Amygdala (tissue), 56 donors: Measurements from ENCODE around the gene TMEM255A.

ENCODE experiments used
- DNase-seq, 56 donors: peaks; one replicate each; lab custom pipeline; 2025; lab: John Stamatoyannopoulos, UW

Gene TMEM255A

DNA sequence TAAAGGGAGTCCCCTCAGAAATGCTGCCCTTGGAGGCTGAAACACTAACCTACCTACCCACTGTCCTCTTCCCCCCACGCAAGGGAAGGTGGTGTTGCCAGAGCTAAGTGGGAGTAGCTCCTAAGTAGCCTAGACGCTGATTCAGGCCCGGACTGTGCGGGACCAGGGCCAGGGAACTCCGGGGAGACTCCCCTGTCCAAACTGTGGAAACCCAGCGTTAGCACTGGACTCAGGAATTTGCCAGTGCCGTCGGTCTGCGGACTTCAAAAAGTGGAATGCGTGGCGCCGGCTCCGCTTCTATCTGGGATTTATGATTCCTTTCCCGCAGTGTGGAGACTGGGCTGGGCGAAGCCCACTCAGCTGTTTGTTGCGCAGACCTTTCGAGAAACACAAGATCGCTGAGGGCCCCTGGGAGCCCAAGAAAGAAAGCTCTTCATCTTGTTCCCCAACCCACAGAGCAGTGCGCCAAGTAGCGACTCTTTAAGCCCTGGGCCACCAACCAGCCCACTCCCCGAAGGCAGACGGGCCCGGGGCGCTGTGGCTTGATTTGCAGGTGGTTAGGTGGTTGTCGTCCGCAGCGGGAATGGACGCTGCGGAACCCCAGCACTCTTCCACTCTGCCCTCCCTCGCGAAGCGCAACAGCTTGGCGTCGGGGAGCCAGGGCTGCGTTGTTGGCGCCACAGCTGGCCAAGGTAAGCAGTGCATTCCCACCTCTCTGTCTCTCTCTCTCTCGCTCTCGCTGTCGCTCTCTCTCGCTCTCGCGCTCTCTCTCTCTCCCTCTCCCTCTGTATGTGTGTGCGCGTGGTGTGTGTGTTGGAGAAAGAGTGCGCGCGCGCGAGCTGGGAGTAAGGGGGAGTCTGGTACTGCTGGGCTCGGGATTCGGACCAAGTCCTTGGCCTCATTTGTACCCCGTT, 2.0 kb downstream of the TMEM255A start:
- peak in 30 of 56 donors; percentile 0 to 40 (median 10) for DNase-seq

DNA sequence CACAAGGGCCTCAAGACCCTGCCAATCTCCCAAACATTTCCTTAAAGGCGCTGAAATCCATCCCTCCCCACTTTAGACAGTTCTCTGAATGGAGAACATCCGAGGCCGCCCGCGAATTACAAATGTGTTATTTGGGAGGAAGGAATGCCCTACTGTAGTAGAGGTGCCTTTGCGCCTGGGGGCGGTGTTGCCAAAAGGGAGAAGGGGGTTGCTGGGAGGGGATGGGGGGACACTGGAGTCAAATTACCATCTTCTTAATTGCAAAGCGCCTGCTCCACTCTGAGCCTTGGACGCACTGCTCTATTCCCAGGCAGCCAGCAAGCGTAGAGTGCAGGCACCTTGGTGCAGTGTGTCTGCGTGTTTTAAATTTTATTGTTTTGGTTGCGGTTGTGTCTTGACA, 2.7 kb downstream of the TMEM255A start:
- no peak for DNase-seq

DNA sequence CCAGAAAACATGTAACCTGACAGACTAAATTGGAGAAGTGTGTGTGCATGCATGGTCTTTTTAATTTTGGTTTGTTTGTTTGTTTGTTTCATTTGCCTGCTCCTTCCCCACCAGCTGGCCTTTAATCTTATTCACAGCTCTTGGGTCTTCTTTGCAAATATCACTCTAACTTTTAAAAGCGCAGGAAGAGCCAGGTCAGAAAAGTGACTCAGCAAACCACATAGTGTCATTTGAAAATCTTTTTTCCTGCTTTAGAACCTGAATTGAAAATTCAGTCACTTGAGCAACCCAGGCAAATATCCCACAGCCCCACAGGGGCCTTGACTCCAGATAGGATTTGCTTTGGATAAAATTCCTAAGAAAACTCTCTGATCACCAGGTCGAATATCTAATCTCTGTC, 4.6 kb downstream of the TMEM255A start:
- DNase-seq, result no peak

DNA sequence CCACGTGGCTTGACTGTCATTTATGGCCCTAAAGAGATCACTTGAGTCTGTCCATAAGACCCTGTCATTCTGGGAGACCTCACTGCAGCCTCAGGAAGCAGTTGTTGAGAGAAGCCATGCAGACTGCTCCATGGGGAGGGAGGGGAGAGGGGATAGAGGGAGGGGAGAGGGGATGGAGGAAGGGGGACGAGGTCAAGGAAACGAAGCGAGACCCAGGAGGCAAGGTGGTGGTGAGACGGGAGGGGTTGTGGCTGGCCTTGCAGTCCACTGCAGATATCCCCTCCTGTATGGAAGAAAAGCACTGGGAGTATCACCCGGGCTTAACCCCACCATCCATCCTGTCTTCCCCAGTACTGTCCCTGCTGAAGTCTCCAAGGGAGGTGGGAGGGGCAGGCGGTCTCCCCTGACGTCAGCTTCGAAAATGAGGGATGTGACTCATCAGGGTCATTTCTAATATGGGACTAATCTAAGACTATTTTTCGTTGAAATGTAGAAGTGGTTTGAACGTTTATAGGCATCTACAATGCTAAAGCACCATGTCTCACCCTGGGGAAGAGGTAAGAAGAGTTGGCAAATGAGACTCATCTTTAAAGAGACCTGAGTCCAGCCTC, 5.6 kb downstream of the TMEM255A start:
- DNase-seq, result no peak

DNA sequence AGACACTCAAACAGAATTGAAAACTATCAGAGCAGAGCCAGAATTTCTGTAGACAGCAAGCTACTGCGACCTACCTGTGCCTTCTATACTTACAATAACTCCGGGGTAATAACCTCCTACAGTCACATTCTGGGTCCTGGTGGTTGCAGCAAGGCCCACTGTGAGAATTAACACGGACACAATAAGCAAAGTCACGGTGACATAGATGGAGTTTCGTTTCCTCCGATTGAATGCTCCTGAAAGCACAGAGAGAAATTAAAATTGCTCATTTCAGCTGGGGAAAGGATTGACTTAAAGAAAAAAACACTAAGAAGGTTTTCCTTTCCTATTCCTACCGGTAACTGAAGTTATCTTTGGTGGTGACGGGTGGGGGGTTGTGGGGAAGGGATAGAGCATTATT, 7.0 kb downstream of the TMEM255A start:
- DNase-seq, result no peak

DNA sequence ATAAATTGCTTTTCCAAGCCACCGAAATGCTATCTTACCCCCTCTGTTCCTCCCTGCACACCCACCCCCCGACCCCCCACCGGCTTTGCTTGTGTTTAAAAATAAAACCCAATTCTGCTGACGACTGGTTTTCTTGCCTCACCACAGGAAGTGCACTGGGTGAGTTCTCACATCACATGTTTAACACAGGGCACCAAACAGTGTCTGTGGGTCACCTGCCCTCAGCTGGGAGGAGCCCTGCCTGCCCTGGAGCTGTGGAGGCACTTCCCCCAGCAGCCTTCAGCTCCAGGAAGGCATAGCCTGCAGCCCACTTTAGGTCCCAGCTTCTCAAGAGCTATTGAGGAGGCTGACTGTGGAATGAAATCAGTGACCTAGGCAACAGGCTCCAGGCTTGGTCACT, 8.8 kb downstream of the TMEM255A start:
- peak in 6 of 56 donors; percentile 0 to 6 (median 3) for DNase-seq

DNA sequence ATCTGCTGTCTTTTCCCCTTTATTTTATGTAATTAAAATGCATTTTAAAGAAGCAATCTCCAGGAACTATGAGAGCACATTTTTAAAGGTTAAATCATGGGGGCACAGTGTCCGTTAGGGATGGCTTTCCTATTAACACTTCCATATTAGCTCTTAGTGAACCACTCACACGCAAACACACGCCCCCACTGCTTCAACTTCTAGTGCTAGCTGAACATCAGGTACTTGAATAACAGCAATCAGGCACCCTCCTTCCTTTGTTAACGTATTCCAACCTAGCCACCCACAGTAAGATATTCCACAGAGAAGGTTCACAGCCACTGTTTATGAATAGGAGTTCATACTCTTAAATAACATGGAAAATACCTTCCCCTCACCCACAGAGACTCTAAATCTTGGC, 9.3 kb downstream of the TMEM255A start:
- DNase-seq, result no peak

DNA sequence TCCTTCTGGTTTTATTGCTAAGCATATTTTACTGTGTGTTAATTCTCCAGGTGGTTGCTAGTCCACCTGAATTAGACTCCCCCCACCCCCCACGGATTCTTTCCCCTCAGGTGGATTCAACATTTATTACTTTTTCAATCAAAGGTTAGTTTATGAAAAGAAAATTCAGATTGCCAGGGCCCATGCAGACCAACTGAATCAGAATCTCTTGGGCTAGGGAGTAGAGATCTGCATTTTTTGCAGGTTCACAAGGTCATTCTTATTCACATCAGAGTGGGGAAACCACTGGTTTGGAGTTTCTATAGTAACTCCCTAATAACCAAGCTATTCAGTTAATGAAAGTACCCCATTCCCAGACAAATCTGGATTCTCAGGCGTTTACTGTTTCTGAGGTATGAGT, 9.8 kb downstream of the TMEM255A start:
- DNase-seq, result no peak

DNA sequence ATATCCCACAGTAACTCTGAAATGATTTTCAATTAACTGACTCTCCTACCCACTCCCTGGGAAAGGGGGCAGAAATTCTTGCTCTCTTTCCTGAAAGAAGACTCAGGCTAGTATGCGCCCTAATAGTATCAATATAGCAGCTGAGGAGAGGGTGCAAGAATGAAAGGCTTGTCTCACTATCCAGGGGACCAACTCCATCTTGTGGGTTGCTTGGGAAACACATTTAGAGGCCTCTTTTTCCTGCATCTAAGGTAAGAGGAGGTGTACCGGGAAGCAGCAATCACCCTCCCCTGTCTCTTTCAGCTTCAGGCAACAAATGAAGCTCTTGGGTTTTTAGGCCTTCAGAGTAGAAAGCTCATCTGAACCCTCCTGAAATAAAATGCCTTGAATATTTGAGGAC, 11.3 kb downstream of the TMEM255A start:
- no peak for DNase-seq

DNA sequence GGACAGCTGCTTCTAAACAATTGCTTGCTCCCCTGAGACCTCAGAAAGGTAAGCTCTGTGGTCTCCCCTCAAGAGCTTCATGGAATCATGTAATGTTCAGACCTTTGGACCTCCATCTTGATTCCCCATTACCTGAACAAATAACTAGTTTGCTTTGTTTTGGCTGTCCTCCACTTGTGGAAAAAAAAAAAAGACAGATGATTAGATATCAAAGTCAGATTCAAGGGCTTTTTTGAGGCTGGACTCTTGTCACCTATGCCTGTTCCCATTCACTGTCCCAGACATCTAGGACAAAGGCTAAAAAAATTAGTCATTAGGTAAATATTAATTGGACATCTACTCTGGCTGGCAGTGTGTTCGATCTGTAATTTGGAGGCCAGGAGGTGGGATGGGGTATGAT, 13.3 kb downstream of the TMEM255A start:
- DNase-seq, result no peak

DNA sequence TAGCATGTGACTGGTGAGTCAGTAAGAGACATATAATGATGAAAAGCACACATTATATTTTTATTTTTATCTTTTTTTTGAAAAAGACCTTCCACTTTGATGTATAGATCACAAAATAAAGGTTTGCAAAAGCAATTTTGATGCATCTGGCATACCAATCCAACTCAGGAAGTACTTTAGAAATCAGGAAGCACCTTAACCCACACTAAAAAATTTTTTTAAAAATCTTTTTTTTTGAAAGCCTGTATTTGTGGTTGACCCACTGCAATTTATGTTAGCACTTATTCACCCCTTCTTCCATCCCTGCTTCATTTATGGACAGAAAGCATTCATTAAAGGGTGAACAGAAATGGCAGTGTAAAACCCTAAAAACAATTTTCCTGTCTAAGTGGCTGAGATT, 16.6 kb downstream of the TMEM255A start:
- no peak for DNase-seq

DNA sequence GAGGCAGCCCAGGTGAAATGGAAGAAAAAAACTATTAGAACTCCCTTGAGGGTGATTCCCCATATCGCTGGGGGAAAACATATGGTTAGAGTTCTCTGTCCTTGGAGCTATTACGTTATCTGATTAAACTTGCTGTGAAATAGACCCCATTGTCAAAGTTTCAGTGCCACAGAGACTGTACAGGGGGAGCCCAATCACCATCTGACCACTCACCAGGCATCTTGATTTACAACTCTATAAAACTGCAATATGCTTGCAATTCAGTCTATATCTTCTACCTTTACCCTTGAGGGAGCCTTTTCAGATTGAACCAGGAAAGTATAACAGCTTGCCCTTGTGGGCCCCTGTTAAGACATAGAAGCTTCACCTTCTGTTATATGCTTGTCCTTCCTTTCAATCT, 18.2 kb downstream of the TMEM255A start:
- DNase-seq, result no peak

DNA sequence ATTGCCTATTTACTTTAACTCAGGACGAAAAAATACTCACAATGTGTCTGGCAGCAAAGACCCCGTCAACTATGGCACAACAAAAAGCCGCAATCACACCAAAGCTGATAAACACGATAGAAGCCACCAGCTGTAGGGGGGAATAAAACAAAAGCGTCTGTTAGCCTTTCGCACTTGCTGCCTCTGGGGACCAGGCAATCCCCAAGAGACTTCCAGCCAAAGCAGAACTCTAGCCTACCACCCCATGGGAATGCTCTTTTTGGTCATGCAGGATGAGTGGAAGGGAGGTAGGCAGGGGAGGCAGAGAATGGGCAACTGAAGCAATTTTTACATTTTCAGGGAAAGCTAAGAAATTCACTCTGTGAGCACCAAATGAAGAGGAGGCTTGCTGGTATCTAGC, 20.1 kb downstream of the TMEM255A start:
- no peak for DNase-seq

DNA sequence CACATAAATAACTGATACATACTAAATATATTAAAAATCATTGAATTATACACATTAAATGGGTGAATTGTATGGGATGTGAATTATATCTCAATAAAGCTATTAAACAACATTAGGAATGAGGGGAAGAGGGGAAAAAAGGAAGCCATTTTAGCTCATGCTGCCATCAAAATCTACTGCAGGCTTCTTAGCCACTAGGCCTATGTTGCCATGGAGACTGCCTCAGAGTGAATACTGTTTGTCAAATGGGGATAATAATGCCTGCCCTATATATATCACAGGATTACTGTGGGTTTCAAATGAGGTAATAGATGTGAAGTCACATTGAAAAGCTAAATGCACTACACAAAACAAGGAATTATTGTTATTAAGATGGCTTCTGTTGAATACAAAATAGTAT, 21.2 kb downstream of the TMEM255A start:
- DNase-seq, result no peak

DNA sequence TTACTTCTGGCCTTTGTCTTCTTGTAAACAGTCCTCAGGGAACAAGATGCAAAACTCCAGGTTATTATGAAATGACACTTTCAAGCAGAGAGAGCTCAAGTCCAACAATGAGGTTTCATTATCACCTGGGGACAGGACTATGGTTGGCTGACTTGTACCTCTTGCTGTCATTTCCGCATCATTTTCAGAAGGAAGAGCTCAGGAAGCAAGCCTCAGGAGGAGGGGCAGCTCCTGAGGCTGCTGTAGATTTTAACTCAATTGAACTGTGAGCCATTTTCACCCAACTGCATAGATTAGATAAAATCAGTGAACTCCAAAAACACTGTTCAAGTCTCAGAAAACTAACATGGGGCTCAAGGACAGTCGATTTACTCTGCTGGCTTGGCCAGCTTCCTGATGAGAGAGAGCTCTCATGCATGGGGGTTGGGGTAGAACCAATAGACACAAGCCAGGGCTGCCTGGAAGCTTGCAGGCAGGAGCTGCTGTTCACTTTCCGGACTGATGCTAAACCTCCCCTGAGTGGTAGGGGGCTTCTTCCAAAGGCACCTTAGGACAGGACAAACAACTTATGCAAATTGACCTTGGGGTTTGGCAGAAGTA, 23.6 kb downstream of the TMEM255A start:
- DNase-seq, result no peak

DNA sequence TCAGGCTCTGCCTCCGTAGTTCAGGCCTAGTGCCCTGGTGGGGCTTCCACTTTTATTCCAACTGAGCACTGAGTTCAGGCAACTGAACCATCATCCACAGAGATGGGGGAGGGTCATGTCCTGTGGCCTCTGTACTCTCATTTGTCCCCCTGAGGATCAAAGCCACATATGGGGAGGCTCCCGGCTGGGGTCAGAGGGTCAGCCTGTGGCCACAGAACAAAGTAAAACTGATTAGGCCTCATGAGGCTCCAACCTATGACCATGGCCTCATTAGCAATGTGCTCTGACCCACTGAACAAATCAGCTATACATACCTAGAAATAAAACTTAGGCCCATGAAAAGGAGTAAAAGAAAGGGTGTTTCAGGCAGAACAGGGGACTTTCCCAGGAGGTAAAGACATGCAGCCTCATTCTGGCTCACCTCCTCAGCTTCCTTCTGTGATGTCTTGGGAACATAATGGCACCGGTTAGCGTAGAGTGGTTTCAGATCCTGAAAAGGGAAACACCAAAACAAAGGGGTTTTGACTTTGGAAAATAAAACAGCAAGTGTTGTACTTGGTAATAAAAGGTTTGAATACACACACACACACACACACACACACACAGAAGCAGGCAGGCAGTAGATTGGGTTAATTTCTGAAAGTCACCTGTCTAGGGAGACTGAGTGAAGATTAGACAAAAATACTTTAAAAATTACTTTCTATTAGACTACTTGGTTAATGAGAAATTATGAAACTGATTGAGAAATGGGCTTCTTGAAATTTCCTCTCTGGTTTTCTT, 24.3 kb downstream of the TMEM255A start:
- no peak for DNase-seq

DNA sequence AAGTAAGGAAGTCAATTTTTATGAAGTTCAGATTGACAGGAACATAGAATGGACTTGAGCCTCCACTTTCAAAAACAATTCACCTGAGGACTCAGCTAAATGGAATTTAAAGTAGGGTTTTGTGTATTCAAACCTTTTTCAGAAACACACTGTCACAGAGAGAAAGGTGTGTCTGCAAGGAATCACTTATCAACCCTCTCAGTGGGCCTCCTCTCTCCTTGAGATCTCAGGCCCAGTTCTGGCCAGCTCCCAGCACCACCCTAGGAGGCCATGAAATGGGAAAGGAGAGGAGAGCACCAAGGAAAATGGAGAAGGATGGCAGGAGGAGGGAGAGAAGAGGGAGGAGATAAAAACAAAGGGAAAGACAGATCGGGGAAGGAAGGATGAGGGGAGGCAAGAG, 28.6 kb downstream of the TMEM255A start:
- DNase-seq, result no peak

DNA sequence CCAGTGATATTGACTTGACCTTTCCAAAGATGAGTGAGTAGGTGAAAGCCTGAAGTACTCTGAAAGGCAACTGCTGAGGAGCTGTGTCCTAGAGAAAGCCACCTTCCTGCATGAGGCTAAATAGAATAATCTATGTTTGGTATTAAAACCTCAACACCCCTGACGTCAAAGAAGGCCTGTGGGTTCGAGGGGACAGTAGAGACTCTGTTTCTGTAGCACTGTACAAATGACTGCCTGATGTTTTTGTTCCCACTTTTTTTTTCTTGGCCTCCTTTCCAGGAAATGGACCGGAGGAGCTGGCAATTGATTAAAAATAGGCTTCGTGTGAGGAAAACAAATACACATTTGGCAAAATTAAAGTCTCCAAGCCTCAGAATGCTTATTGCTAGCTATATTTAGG, 29.5 kb downstream of the TMEM255A start:
- no peak for DNase-seq

DNA sequence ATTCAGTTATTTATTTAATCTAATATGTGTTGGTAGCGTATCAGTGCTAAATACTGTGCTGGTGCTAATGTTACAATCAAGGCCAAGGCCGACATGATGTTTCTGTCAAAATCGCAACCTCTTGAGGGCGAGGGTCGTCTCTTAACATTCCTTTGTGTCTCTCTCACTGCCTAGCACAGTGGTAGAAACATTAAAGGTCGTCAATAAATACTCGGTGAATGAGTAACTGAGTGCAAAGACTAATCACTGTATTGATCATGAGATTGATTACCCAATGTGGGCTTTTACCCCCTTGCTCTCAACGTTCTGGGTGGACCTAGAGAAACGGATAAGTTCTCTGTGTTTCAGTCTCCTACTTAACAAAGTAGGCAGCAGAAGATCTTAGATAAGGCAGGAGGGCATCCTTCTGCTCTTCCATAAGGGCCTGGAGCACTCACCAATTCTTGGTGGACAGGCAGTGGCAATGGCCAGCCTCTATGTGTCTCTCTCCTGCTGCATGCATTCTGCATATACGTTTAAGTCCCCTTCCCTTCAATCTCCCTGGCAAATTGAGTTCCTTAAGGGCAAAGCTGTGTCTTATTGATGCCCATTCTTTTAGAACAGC, 30.1 kb downstream of the TMEM255A start:
- no peak for DNase-seq

DNA sequence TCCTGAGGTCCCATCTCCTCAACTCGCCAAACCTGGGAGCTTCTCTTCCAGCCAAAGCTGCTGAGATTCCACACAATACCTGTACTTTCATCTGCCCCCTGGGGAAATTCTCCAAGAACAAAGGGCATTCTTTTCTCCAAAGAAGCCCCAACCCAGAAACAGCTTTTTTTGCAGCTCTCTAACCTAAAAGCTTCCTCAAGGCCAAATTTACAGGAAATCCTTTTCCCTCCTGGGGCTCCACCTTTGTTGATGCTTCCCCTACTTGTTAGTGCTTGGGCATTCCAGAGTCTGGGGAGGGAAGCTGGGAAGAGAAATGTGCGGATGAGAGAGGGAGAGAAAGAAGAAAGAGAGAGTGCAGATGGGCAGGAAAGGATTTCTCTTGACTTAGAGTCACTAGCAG, 36.3 kb downstream of the TMEM255A start:
- DNase-seq, result no peak

DNA sequence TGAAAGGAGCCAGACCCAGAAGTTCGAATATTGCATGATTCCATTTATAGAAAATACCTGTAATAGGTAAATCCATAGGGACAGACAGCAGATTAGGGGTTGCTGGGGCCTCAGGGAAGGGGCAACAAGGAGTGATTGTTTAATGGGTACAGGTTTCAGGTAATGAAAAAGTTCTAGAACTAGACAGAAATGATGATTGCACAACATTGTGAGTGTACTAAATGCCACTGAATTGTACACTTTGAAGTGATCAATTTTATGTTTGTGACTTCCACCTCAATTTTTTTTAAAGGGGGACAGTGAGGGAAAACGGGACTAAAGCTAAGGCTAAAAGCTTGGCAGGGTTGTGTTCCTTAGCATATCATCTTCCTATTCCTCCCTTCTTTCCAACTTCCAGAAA, 37.1 kb downstream of the TMEM255A start:
- no peak for DNase-seq
